IMR-90 (cell line): ENCODE results near the gene DUS1L.

Source experiments
- BHLHE40 ChIP-seq: fragments of 150-350 bp; IDR thresholded peaks from 2 replicates; pipeline ENCODE4 v1.6.1; 2016; ENCODE audit warnings: mild to moderate bottlenecking, low read depth, low read length
- CEBPB ChIP-seq: IDR thresholded peaks from 2 replicates; pipeline ENCODE4 v1.6.1; 2012; ENCODE audit warnings: low read depth, low read length, improper control_type of control experiment
- FOS ChIP-seq: fragments of 150-350 bp; IDR thresholded peaks from 2 replicates; pipeline ENCODE4 v1.6.1; 2016; ENCODE audit warnings: low read depth, low read length
- MAFK ChIP-seq: IDR thresholded peaks from 2 replicates; pipeline ENCODE4 v1.6.1; 2012; ENCODE audit warnings: low read depth, low read length, improper control_type of control experiment
- MAZ ChIP-seq: IDR thresholded peaks from 2 replicates; pipeline ENCODE4 v1.6.1; 2012; ENCODE audit warnings: low read depth, mild to moderate bottlenecking, low read length, improper control_type of control experiment, moderate library complexity, borderline replicate concordance
- POLR2A ChIP-seq: IDR thresholded peaks from 2 replicates; pipeline ENCODE4 v1.6.1; 2012; ENCODE audit warnings: mild to moderate bottlenecking, low read depth, low read length
- RAD21 ChIP-seq: IDR thresholded peaks from 2 replicates; pipeline ENCODE4 v1.6.1; 2012; ENCODE audit warnings: low read length, improper control_type of control experiment
- RCOR1 ChIP-seq: IDR thresholded peaks from 2 replicates; pipeline ENCODE4 v1.6.1; 2012; ENCODE audit warnings: mild to moderate bottlenecking, low read length, improper control_type of control experiment; ENCODE audit not compliant: insufficient replicate concordance
- RFX5 ChIP-seq: IDR thresholded peaks from 2 replicates; pipeline ENCODE4 v1.8.0; 2012; ENCODE audit warnings: low read depth, mild to moderate bottlenecking, low read length, moderate library complexity
- SMC3 ChIP-seq: fragments of 150-350 bp; IDR thresholded peaks from 2 replicates; pipeline ENCODE4 v1.6.1; 2016; ENCODE audit warnings: low read depth, mild to moderate bottlenecking, antibody characterized with exemption, low read length, moderate library complexity
- TF ChIP-seq, protein P1 (sequence below): conservative IDR thresholded peaks from 2 replicates; pipeline ENCODE4 v1.5.1; 2012; ENCODE audit warnings: mild to moderate bottlenecking, low read depth, low read length, improper control_type of control experiment
- TF ChIP-seq, protein P2 (sequence below): fragments of 150-350 bp; IDR thresholded peaks from 2 replicates; pipeline ENCODE4 v1.6.1; 2017; ENCODE audit warnings: mild to moderate bottlenecking, antibody characterized with exemption, low read length, low read depth

DNA sequence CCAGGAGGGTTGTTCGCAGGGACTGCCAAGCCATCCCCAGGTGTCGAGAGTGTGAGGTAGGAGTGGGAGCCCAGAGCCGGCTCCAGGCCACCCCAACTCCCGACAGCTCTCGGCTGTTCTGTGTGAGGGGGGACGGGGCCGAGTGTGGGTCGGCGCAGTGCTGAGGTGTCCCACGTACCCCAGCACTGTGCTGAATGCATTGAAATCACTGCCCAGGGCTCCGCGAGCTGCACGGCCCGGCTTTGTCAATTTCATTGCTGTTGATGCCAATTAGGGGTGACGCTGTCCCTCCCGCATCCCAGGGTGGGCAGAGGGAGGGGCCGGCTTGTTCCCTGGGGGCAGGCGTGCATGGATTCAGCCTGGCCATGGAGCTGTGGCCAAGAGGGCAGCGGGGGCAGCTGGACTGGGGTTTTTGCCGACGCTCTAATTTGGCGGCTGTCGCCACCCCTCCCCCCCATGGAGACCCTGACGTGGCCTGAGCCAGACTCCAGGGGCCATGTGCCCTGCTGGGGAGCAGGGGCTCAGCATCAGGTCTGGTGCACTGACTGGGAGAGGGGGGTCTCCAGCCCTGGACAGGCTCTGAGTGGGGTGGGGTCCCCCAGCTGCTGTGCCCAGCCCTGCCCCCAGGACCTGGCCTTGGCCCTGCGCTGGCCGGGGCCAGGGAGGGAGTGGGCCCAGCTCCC is 57.2 kb downstream of the DUS1L start:
- TF ChIP-seq BHLHE40 (no peak), FOS (no peak), POLR2A (no peak), CEBPB (no peak), MAZ (no peak), RAD21 (no peak), RFX5 (no peak), MAFK (no peak), RCOR1 (no peak), SMC3 (no peak)
- TF ChIP-seq, protein P1, sequence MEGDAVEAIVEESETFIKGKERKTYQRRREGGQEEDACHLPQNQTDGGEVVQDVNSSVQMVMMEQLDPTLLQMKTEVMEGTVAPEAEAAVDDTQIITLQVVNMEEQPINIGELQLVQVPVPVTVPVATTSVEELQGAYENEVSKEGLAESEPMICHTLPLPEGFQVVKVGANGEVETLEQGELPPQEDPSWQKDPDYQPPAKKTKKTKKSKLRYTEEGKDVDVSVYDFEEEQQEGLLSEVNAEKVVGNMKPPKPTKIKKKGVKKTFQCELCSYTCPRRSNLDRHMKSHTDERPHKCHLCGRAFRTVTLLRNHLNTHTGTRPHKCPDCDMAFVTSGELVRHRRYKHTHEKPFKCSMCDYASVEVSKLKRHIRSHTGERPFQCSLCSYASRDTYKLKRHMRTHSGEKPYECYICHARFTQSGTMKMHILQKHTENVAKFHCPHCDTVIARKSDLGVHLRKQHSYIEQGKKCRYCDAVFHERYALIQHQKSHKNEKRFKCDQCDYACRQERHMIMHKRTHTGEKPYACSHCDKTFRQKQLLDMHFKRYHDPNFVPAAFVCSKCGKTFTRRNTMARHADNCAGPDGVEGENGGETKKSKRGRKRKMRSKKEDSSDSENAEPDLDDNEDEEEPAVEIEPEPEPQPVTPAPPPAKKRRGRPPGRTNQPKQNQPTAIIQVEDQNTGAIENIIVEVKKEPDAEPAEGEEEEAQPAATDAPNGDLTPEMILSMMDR, result no peak
- TF ChIP-seq, protein P2, sequence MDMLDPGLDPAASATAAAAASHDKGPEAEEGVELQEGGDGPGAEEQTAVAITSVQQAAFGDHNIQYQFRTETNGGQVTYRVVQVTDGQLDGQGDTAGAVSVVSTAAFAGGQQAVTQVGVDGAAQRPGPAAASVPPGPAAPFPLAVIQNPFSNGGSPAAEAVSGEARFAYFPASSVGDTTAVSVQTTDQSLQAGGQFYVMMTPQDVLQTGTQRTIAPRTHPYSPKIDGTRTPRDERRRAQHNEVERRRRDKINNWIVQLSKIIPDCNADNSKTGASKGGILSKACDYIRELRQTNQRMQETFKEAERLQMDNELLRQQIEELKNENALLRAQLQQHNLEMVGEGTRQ, result no peak
